Hepatocyte (in vitro differentiated cells): ENCODE results near the gene PRKCA. TPM values are rescaled to one million over a fixed set of nuclear protein-coding genes. Genes with fewer than 3 reads are reported as not detected.

Experiments used
- DNase-seq: peaks from one replicate; pipeline ENCODE4 v3.0.0-alpha.2; 2016; ENCODE audit warnings: low spot score
- H2AFZ ChIP-seq: fragments of 200-600 bp; sonication (generic); 2 replicates; pipeline ENCODE4 v1.6.0; 2016; ENCODE audit warnings: antibody characterized with exemption, mild to moderate bottlenecking
- H3K27ac ChIP-seq: fragments of 200-600 bp; sonication (generic); 2 replicates; pipeline ENCODE4 v1.5.1; 2016; ENCODE audit warnings: mild to moderate bottlenecking
- H3K27me3 ChIP-seq: fragments of 200-600 bp; sonication (generic); 2 replicates; pipeline ENCODE4 v1.6.1; 2016
- H3K36me3 ChIP-seq: fragments of 200-600 bp; sonication (generic); replicated peaks from 2 replicates; pipeline ENCODE4 v1.5.1; 2016; ENCODE audit warnings: low read depth; ENCODE audit not compliant: insufficient read depth
- H3K4me1 ChIP-seq: fragments of 200-600 bp; sonication (generic); 2 replicates; pipeline ENCODE4 v1.5.1; 2016; ENCODE audit warnings: mild to moderate bottlenecking, moderate library complexity; ENCODE audit not compliant: insufficient read depth
- H3K4me2 ChIP-seq: fragments of 200-600 bp; sonication (generic); 2 replicates; pipeline ENCODE4 v1.6.0; 2016
- H3K4me3 ChIP-seq: fragments of 200-600 bp; sonication (generic); 2 replicates; pipeline ENCODE4 v1.5.1; 2016; ENCODE audit warnings: mild to moderate bottlenecking
- H3K79me2 ChIP-seq: fragments of 200-600 bp; sonication (generic); 2 replicates; pipeline ENCODE4 v1.6.0; 2017; ENCODE audit warnings: mild to moderate bottlenecking
- H3K9me2 ChIP-seq: fragments of 200-600 bp; sonication (generic); replicated peaks from 2 replicates; pipeline ENCODE4 v1.6.0; 2017; ENCODE audit warnings: mild to moderate bottlenecking; ENCODE audit not compliant: insufficient read depth
- H3K9me3 ChIP-seq: fragments of 200-600 bp; sonication (generic); 2 replicates; pipeline ENCODE4 v1.5.1; 2016; ENCODE audit warnings: low read depth, mild to moderate bottlenecking
- H4K20me1 ChIP-seq: fragments of 200-600 bp; sonication (generic); 2 replicates; pipeline ENCODE4 v1.6.0; 2016; ENCODE audit warnings: mild to moderate bottlenecking; ENCODE audit not compliant: insufficient read depth, poor library complexity, severe bottlenecking
- CTCF ChIP-seq: fragments of 200-600 bp; sonication (generic); IDR thresholded peaks from 2 replicates; pipeline ENCODE4 v1.5.1; 2016; ENCODE audit warnings: antibody characterized with exemption, mild to moderate bottlenecking; ENCODE audit not compliant: poor library complexity
- EZH2 ChIP-seq: fragments of 200-600 bp; sonication (generic); IDR thresholded peaks from 2 replicates; pipeline ENCODE4 v1.6.1; 2016; ENCODE audit warnings: antibody characterized with exemption, mild to moderate bottlenecking, borderline replicate concordance
- EZH2phosphoT487 ChIP-seq: fragments of 200-600 bp; sonication (generic); IDR thresholded peaks from one replicate; pipeline ENCODE4 v1.6.1; 2018; ENCODE audit warnings: antibody characterized with exemption, mild to moderate bottlenecking, low read depth, moderate library complexity; ENCODE audit not compliant: unreplicated experiment, severe bottlenecking
- WGBS: methylation state at CpG from one replicate; pipeline ENCODE4 v1.1.6; 2016; ENCODE audit warnings: low lambda C conversion rate; ENCODE audit errors: missing lambda C conversion rate; 5-methylcytosine and 5-hydroxymethylcytosine counted together
- polyA plus RNA-seq: library from polyadenylated mRNA; unstranded; fragments of >200 nt; fragmentation: Nextera tagmentation; extraction: Ambion mirVana; gene quantifications from 2 replicates; pipeline ENCODE4 v1.2.1, GENCODE V29; 2016
- total RNA-seq: library from RNA; depleted of rRNA; stranded (reverse); fragments of >200 nt; gene quantifications from 2 replicates; pipeline ENCODE4 v1.2.3, GENCODE V29; 2014

Gene PRKCA
- total and polyA plus RNA-seq, 2 experiments from 2014 or later, result 5.9 to 18.5 TPM

GRCh38 chr17:66643815-66644710, 341.6 kb downstream of the PRKCA start:
- Histone ChIP-seq H3K9me2 (no peaks in the 10 kb centered on the region), H3K36me3 (no peaks in the 10 kb centered on the region), H2AFZ (no peak overlapping the region), H3K27ac (no peak overlapping the region), H3K4me1 (no peaks in the 10 kb centered on the region), H4K20me1 (no peaks in the 10 kb centered on the region), H3K9me3 (no peaks in the 10 kb centered on the region), H3K4me2 (no peak overlapping the region), H3K79me2 (no peaks in the 10 kb centered on the region), H3K4me3 (no peak overlapping the region), H3K27me3 (no peaks in the 10 kb centered on the region)
- DNase-seq, result no peak
- TF ChIP-seq CTCF (no peak), EZH2phosphoT487 (no peak), EZH2 (no peak)
- WGBS, result 80% methylated on average over 11 of the region's 11 CpGs

GRCh38 chr17:66645259-66645658, 342.8 kb downstream of the PRKCA start:
- Histone ChIP-seq H3K4me1 (no peaks in the 10 kb centered on the region), H3K79me2 (no peaks in the 10 kb centered on the region), H4K20me1 (no peaks in the 10 kb centered on the region), H3K4me3 (no peak overlapping the region), H3K27me3 (no peaks in the 10 kb centered on the region), H3K9me2 (no peaks in the 10 kb centered on the region), H3K27ac (no peak overlapping the region), H3K36me3 (no peaks in the 10 kb centered on the region), H3K4me2 (no peak overlapping the region), H2AFZ (no peak overlapping the region), H3K9me3 (no peaks in the 10 kb centered on the region)
- DNase-seq, result no peak
- TF ChIP-seq EZH2phosphoT487, result no peak
- no peak for TF ChIP-seq CTCF
- TF ChIP-seq EZH2, result no peak
- 93% methylated on average over 10 of the region's 10 CpGs for WGBS

GRCh38 chr17:66647391-66647983, 345.1 kb downstream of the PRKCA start:
- peak; percentile 13 for DNase-seq
- no peak overlapping the region for H3K4me2 ChIP-seq
- no peaks in the 10 kb centered on the region for H3K9me3 ChIP-seq
- no peaks in the 10 kb centered on the region for H4K20me1 ChIP-seq
- TF ChIP-seq EZH2, result no peak
- no peak overlapping the region for H3K4me3 ChIP-seq
- H3K9me2 ChIP-seq, result no peaks in the 10 kb centered on the region
- WGBS, result 82% methylated on average over 7 of the region's 7 CpGs
- H3K36me3 ChIP-seq, result no peaks in the 10 kb centered on the region
- no peaks in the 10 kb centered on the region for H3K27me3 ChIP-seq
- H3K27ac ChIP-seq, result no peak overlapping the region
- no peaks in the 10 kb centered on the region for H3K4me1 ChIP-seq
- H3K79me2 ChIP-seq, result no peaks in the 10 kb centered on the region
- H2AFZ ChIP-seq, result no peak overlapping the region

GRCh38 chr17:66649818-66650543, 347.6 kb downstream of the PRKCA start:
- Histone ChIP-seq H3K9me3 (no peaks in the 10 kb centered on the region), H3K27me3 (no peaks in the 10 kb centered on the region), H3K36me3 (no peaks in the 10 kb centered on the region), H4K20me1 (no peaks in the 10 kb centered on the region), H3K79me2 (no peaks in the 10 kb centered on the region), H3K4me3 (no peak overlapping the region), H3K4me2 (no peak overlapping the region), H3K4me1 (no peaks in the 10 kb centered on the region), H3K27ac (no peak overlapping the region), H3K9me2 (no peaks in the 10 kb centered on the region), H2AFZ (no peak overlapping the region)
- 81% methylated on average over 12 of the region's 12 CpGs for WGBS
- no peak for DNase-seq
- TF ChIP-seq CTCF (no peak), EZH2 (no peak), EZH2phosphoT487 (no peak)
